ENCODE results near the gene TUNAR.

DNA sequence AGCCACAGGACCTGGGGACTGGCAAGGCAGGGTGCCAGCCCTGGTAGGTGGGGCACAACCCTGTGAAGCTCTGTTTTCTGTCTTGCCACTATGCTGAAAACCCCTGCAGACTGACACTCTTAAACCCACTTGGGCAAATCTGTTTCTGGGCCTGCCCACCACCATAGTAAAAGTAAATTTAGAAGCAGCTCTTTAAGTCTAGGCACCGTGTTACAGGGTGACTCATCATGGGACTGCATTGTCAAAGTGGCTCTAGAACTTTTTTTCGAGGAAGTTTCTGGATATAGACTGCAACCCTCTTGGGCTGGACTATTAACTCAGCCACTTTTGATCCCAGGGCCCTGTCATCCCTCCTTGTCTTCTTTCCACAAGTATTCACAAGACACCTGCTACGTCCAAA is 7.7 kb downstream of the TUNAR start:
- TF ChIP-seq, protein P1, sequence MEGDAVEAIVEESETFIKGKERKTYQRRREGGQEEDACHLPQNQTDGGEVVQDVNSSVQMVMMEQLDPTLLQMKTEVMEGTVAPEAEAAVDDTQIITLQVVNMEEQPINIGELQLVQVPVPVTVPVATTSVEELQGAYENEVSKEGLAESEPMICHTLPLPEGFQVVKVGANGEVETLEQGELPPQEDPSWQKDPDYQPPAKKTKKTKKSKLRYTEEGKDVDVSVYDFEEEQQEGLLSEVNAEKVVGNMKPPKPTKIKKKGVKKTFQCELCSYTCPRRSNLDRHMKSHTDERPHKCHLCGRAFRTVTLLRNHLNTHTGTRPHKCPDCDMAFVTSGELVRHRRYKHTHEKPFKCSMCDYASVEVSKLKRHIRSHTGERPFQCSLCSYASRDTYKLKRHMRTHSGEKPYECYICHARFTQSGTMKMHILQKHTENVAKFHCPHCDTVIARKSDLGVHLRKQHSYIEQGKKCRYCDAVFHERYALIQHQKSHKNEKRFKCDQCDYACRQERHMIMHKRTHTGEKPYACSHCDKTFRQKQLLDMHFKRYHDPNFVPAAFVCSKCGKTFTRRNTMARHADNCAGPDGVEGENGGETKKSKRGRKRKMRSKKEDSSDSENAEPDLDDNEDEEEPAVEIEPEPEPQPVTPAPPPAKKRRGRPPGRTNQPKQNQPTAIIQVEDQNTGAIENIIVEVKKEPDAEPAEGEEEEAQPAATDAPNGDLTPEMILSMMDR (IDR thresholded peaks at IDR 0.05; ENCODE audit: poor library complexity, severe bottlenecking), result no peak
- TF ChIP-seq POLR2AphosphoS5 (IDR thresholded peaks at IDR 0.05), result no peak
- no peak for TF ChIP-seq EP300 (conservative IDR thresholded peaks at IDR 0.05; ENCODE audit: poor library complexity, severe bottlenecking)
- no peak for TF ChIP-seq TAF1 (IDR thresholded peaks at IDR 0.05; ENCODE audit: low read depth)
- no peak for TF ChIP-seq SMC3 (conservative IDR thresholded peaks at IDR 0.05; ENCODE audit: poor library complexity)
- no peak for TF ChIP-seq RAD21 (conservative IDR thresholded peaks at IDR 0.05)
- TF ChIP-seq MXI1 (conservative IDR thresholded peaks at IDR 0.05; ENCODE audit: poor library complexity, severe bottlenecking), result no peak
